ENCODE measurements around the gene TMEFF1. TPM values are rescaled to one million over a fixed set of nuclear protein-coding genes. Genes with fewer than 3 reads are reported as not detected.

The TMEFF1 gene
- total RNA-seq, 1 experiment from 2014 or later = 2.7 TPM

- Mint-ChIP-seq H3K4me1 (ENCODE audit: low read depth, unreplicated experiment) (peaks cover 6% of the 10 kb centered on the region), H3K9me3 (ENCODE audit: unreplicated experiment) (no peaks in the 10 kb centered on the region), H3K27ac (ENCODE audit: unreplicated experiment) (no peak overlapping the region), H3K4me3 (ENCODE audit: unreplicated experiment) (peak overlapping the region; percentile 69), H3K27me3 (ENCODE audit: insufficient read depth, unreplicated experiment) (peaks cover 3% of the 10 kb centered on the region), H3K36me3 (ENCODE audit: insufficient read depth, unreplicated experiment) (no peaks in the 10 kb centered on the region)
- BruUV-seq (replicated peaks) = no TSS peak
- intact Hi-C loops (cut with micrococcal nuclease; ENCODE audit: unreplicated experiment) = loop anchor here (2.0 kb wide), 1 partner anchor 45 kb away; the partner anchor contains the start of gene MSANTD3
- H3K9me3 ChIP-seq = no peaks in the 10 kb centered on the region
- H3K36me3 ChIP-seq (ENCODE audit: control insufficient read depth, insufficient read depth, low read length) = no peaks in the 10 kb centered on the region
- peak overlapping the region; percentile 64 for H3K4me3 ChIP-seq (ENCODE audit: low read depth, low read length)
- ChIA-PET CTCF (interaction anchor here (0.9 to 1.1 kb wide), 5 partner anchors 36 to 148 kb away, joined by 3 to 8 read pairs (median 3); no protein-coding TSS in a partner anchor), POLR2A (interaction anchor here (0.9 kb wide), 1 partner anchor 45 kb away, joined by 3 read pairs; the partner anchor contains the start of gene MSANTD3)
- no peak for TF ChIP-seq CTCF (IDR thresholded peaks at IDR 0.05; ENCODE audit: insufficient read depth in 1 of 2, low read depth in 1 of 2, low read length in 1 of 2, severe bottlenecking in 1 of 2, unreplicated experiment in 1 of 2)
- no peaks in the 10 kb centered on the region for H3K27me3 ChIP-seq (replicated peaks; ENCODE audit: control insufficient read depth, insufficient read depth, low read length)
- H3K4me1 ChIP-seq = no peaks in the 10 kb centered on the region
- no peak for DNase-seq
Measured at GRCh38 chr9:100472268-100472667, 681 bp upstream of the TMEFF1 start.

- intact Hi-C loops (cut with micrococcal nuclease; ENCODE audit: unreplicated experiment) = loop anchor here (2.0 kb wide), 1 partner anchor 47 kb away; the partner anchor contains the start of gene MSANTD3
- peaks cover 3% of the 10 kb centered on the region for H3K27me3 Mint-ChIP-seq (ENCODE audit: insufficient read depth, unreplicated experiment)
- no peak overlapping the region for H3K27ac Mint-ChIP-seq (ENCODE audit: unreplicated experiment)
- H3K4me1 Mint-ChIP-seq (ENCODE audit: low read depth, unreplicated experiment) = peaks cover 6% of the 10 kb centered on the region
- peak overlapping the region; percentile 73 for H3K4me3 Mint-ChIP-seq (ENCODE audit: unreplicated experiment)
- TF ChIP-seq CTCF (IDR thresholded peaks at IDR 0.05; ENCODE audit: insufficient read depth in 1 of 2, low read depth in 1 of 2, low read length in 1 of 2, severe bottlenecking in 1 of 2, unreplicated experiment in 1 of 2) = no peak
- Histone ChIP-seq H3K36me3 (ENCODE audit: control insufficient read depth, insufficient read depth, low read length) (no peaks in the 10 kb centered on the region), H3K4me1 (no peaks in the 10 kb centered on the region), H3K9me3 (no peaks in the 10 kb centered on the region), H3K27me3 (replicated peaks; ENCODE audit: control insufficient read depth, insufficient read depth, low read length) (no peaks in the 10 kb centered on the region), H3K4me3 (ENCODE audit: low read depth, low read length) (peak overlapping the region; percentile 64)
- ChIA-PET POLR2A (interaction anchor here (0.6 to 0.9 kb wide), 3 partner anchors 47 to 149 kb away, joined by 3 to 8 read pairs (median 6); partner anchors contain the start of gene MSANTD3), CTCF (interaction anchor here (0.6 to 1.1 kb wide), 11 partner anchors 8 to 1449 kb away, joined by 3 to 8 read pairs (median 4); no protein-coding TSS in a partner anchor)
- H3K9me3 Mint-ChIP-seq (ENCODE audit: unreplicated experiment) = no peaks in the 10 kb centered on the region
- H3K36me3 Mint-ChIP-seq (ENCODE audit: insufficient read depth, unreplicated experiment) = no peaks in the 10 kb centered on the region
- BruUV-seq (replicated peaks) = no TSS peak
- DNase-seq = peak; percentile 46 to 66
Measured at GRCh38 chr9:100473276-100474081, 530 bp downstream of the TMEFF1 start.

- Mint-ChIP-seq H3K4me1 (ENCODE audit: low read depth, unreplicated experiment) (peaks cover 6% of the 10 kb centered on the region), H3K36me3 (ENCODE audit: insufficient read depth, unreplicated experiment) (no peaks in the 10 kb centered on the region), H3K27ac (ENCODE audit: unreplicated experiment) (no peak overlapping the region), H3K4me3 (ENCODE audit: unreplicated experiment) (peak overlapping the region; percentile 73), H3K9me3 (ENCODE audit: unreplicated experiment) (no peaks in the 10 kb centered on the region), H3K27me3 (ENCODE audit: insufficient read depth, unreplicated experiment) (peaks cover 3% of the 10 kb centered on the region)
- TF ChIP-seq CTCF (IDR thresholded peaks at IDR 0.05; ENCODE audit: insufficient read depth in 1 of 2, low read depth in 1 of 2, low read length in 1 of 2, severe bottlenecking in 1 of 2, unreplicated experiment in 1 of 2) = no peak
- H3K27me3 ChIP-seq (replicated peaks; ENCODE audit: control insufficient read depth, insufficient read depth, low read length) = no peaks in the 10 kb centered on the region
- no peaks in the 10 kb centered on the region for H3K4me1 ChIP-seq
- peak in 1 of 2 experiments; percentile 36 for DNase-seq
- H3K4me3 ChIP-seq (ENCODE audit: low read depth, low read length) = peak overlapping the region; percentile 64
- BruUV-seq (replicated peaks) = TSS peak; percentile 31
- ChIA-PET CTCF (no interaction called here), POLR2A (no interaction called here)
- H3K36me3 ChIP-seq (ENCODE audit: control insufficient read depth, insufficient read depth, low read length) = no peaks in the 10 kb centered on the region
- no peaks in the 10 kb centered on the region for H3K9me3 ChIP-seq
- intact Hi-C loops (cut with micrococcal nuclease; ENCODE audit: unreplicated experiment) = no loop called here
Measured at GRCh38 chr9:100474082-100474923, 1.4 kb downstream of the TMEFF1 start.
